Activated CD4-positive, alpha-beta T cell treated with anti-CD3 and anti-CD28 coated beads for 4 hours (primary cell): Measurements from ENCODE around the gene PKP1.

Experiments
- DNase-seq, 2 donors: peaks; one replicate each; pipeline ENCODE4 v3.0.0-alpha.2; 2020

The PKP1 gene

GRCh38 chr1:201331166-201331565, 47.9 kb downstream of the PKP1 start:
- no peak for DNase-seq

DNA sequence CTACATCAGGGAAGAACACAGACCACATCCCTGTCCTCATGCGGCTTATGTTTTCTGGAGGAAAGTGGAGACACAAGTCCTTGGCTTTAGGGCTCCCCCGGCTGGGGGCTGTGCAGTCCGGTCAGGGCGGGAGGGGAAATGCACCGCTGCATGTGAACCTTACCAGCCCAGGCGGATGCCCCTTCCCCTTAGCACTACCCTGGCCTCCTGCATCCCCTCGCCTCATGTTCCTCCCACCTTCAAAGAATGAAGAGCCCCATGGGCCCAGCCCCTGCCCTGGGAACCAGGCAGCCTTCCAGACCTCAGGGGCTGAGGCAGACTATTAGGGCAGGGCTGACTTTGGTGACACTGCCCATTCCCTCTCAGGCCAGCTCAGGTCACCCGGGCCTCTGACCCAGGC, 48.7 kb downstream of the PKP1 start:
- no peak for DNase-seq

DNA sequence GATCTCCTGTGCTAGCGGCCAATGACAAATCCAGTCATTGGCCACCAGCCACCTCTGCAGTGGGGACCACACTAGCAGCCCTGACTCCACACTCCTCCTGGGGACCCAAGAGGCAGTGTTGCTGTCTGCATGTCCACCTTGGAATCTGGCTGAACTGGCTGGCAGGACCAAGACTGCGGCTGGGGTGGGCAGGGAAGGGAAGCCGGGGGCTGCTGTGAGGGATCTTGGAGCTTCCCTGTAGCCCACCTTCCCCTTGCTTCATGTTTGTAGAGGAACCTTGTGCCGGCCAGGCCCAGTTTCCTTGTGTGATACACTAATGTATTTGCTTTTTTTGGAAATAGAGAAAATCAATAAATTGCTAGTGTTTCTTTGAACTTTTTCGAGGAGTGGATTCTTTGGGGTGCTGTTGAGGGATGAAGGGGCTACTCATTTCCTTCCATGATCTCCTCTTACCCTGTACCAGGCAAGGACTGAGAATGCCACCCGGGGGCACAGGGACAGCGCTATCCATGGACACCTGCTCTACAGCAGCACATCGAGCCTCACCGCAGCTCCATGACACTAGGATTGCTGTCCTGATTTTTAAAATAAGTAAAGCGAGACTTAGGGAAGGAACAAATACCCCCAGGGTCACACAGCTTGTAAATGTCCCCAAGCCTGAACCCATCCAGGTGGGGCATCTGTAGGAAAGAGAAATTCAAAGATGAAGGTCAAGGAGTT, 49.5 kb downstream of the PKP1 start:
- no peak for DNase-seq

DNA sequence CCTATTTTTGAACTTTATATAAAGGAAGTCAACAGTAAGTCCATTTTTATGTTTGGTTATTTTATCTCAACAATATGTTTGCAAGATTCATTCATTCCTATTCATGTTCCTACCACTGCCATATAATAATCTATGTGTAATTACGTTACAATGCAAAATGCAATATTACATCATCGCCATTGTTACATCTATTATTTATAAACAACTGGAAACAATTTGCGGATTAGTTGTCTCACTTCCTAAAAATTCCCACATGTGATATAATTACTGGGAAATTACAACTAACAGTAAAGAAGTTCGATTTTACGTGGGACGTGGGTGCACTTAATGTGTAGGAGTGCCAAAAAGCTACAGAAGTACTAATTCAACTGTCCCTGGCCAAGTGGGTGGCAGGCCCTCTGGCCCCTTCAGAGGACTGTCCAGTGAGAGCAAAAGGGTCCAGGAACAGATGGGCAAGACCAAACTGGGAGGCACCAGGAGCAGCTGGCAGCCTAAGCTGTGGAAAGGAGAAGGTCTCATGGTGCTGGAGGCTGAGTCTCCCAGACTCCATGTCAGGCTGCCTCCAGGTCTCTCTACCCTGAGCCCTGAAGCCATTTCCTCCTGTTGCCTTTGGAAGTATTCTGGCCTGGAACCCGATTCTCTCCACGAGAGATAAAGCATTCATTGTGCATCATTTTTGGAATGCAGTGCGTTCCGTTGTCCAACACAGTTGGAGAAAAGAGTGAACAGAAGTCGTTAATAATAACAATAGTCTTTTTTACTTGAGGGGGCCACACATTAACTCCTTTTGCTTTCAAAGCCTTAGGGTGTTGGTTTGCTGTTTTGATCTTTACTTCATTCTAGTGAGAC, 51.2 kb downstream of the PKP1 start:
- no peak for DNase-seq

GRCh38 chr1:201335174-201335870, 52.0 kb downstream of the PKP1 start:
- DNase-seq, result no peak

DNA sequence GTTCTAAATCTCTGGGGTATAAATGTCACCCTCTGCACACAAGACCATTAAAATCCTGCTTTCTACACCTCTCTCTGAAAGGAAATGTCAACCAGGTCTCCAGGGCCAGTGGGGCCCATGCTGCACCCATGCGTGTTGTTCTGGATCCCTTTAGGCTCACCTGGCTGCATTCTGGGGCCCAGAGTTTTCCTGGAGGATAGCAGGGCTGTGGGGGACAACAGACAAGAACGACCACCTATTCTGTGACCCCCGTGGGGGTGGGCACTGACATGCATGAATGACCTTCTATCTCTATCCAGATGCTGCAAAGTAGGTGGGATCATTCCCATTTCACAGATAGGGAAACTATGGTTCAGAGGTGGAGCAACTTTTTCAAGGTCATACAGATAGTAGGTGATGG, 52.6 kb downstream of the PKP1 start:
- no peak for DNase-seq

DNA sequence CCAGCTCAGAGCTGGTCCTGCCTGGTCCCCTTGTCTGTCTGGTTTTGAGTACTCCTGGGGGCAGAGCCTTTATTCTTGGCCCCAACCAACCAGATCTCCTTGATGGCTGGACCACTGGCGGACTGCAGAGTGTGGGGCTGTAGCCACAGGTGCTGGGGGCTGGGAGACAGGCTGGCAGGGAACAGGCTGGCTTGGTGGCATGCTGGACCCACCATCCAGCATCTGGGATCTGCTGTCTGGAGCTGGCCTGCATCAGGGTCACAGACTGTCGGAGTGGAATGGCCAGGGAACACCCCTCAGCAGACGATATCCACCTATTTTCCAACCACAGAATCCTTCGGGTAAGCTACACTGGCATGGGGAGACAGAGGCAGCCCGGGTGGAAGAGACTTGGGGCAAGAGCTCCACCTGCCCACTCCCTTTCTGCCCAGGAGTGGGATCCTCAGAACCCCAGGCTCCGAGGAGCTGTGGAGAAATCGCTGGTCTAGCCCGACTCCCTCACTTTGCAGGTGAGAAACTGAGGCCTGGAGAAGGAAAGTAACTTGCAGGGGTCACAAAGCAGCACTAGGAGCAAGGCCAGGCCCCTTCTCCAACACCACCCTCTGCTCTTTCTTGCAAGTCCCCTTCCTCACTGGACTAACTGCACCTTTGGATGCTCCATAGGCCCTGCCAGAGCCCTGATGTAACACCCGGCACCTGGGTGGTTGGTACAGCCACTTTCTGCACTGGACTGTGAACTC, 53.6 kb downstream of the PKP1 start:
- DNase-seq, result no peak

GRCh38 chr1:201341377-201341776, 58.1 kb downstream of the PKP1 start:
- DNase-seq, result no peak

GRCh38 chr1:201344206-201345080, 61.1 kb downstream of the PKP1 start:
- no peak for DNase-seq

GRCh38 chr1:201345081-201345355, 61.7 kb downstream of the PKP1 start:
- no peak for DNase-seq

GRCh38 chr1:201346337-201346939, 63.1 kb downstream of the PKP1 start:
- DNase-seq, result no peak

GRCh38 chr1:201346987-201347386, 63.7 kb downstream of the PKP1 start:
- no peak for DNase-seq

- DNase-seq, result no peak
These were observed 64.3 kb downstream of the PKP1 start for GRCh38 chr1:201347498-201348210.

- no peak for DNase-seq
These were observed 64.9 kb downstream of the PKP1 start for GRCh38 chr1:201348211-201348566.

DNA sequence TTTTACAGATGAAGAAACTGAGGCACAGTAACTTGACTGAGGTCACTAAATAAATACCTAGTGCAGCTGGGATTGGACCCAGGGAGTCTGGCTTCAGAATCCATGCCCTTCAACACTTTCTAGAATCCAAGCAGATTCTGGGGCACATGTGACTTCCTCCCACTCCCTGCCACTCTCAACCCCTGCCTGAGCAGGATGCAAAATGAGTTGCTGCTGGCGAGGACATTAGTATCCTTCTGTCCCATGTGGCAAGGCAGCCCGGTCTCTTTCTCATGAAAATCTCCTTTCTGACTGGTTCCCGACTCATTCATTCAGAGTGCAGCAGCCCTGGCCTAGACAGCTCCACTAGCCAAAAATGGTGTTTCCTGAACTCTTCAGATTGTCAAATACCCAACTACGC, 65.8 kb downstream of the PKP1 start:
- DNase-seq, result no peak

- no peak for DNase-seq
These were observed 67.0 kb downstream of the PKP1 start for GRCh38 chr1:201350361-201350725.

- DNase-seq, result no peak
These were observed 67.6 kb downstream of the PKP1 start for GRCh38 chr1:201350884-201351283.

- no peak for DNase-seq
These were observed 68.3 kb downstream of the PKP1 start for GRCh38 chr1:201351617-201352016.

DNA sequence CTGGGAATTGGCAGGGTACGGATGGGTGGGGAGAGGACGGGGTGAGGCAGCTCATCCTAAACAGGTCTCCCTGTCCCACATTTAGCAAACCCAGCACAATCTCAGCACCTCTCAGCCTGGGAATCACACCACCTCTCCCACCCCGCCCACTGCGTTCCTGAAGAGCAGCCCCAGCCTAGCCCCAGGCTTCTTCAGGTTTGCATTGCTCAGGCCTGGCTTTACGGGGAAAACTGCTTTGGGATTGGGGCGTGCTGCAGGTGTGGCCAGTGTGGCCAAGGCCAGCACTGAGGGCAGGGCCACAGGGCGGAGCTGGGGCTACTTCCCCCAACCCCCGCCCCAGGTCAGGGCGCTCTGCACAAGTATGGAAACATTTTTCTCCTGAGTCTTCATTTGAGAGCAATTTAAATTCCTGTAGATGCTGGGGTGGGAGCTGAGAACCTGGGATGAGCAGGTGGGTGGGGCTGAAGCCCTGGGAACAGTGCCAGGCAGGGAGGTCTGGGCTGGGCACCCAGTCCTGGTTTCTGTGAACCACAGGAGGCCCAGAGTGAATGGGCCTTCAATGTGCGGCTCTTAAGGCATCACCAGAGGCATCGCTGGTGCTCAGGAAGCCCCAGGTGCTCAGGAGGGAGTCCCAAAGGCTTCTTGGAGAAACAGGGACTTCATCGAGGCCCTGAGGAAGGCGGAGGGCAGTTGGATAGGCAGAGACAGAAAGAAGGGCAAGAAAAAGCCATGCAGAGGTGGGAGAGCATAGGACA, 70.1 kb downstream of the PKP1 start:
- DNase-seq, result no peak

GRCh38 chr1:201354151-201354900, 71.0 kb downstream of the PKP1 start:
- DNase-seq, result no peak
